Smooth muscle cell (in vitro differentiated cells): ENCODE results near the gene MYO7B. TPM values are rescaled to one million over a fixed set of nuclear protein-coding genes. Genes with fewer than 3 reads are reported as not detected.
A peak's percentile ranks its signal among the peaks of the same experiment; 100 is the strongest.

ENCODE experiments used
- DNase-seq: peaks from one replicate; lab custom pipeline; 2025; ENCODE audit not compliant: unreplicated experiment; lab: John Stamatoyannopoulos, UW
- H2AFZ ChIP-seq: fragments of 200-600 bp; sonication (generic); 2 replicates; pipeline ENCODE4 v1.6.0; 2016; ENCODE audit warnings: antibody characterized with exemption, low read depth, mild to moderate bottlenecking
- H3F3A ChIP-seq: fragments of 200-600 bp; sonication (generic); 2 replicates; pipeline ENCODE4 v1.6.0; 2017; ENCODE audit warnings: antibody characterized with exemption, low read depth
- H3K27ac ChIP-seq: fragments of 200-600 bp; sonication (generic); 2 replicates; pipeline ENCODE4 v1.5.1; 2016; ENCODE audit warnings: low read depth, mild to moderate bottlenecking
- H3K27me3 ChIP-seq: fragments of 200-600 bp; sonication (generic); 2 replicates; pipeline ENCODE4 v1.6.1; 2016; ENCODE audit warnings: low read depth, mild to moderate bottlenecking
- H3K36me3 ChIP-seq: fragments of 200-600 bp; sonication (generic); 2 replicates; pipeline ENCODE4 v1.5.1; 2016; ENCODE audit warnings: low read depth
- H3K4me1 ChIP-seq: fragments of 200-600 bp; sonication (generic); 2 replicates; pipeline ENCODE4 v1.5.1; 2016; ENCODE audit warnings: low read depth
- H3K4me2 ChIP-seq: fragments of 200-600 bp; sonication (generic); 2 replicates; pipeline ENCODE4 v1.6.0; 2016; ENCODE audit warnings: mild to moderate bottlenecking
- H3K4me3 ChIP-seq: fragments of 200-600 bp; sonication (generic); 2 replicates; pipeline ENCODE4 v1.5.1; 2016; ENCODE audit warnings: mild to moderate bottlenecking
- H3K79me2 ChIP-seq: fragments of 200-600 bp; sonication (generic); 2 replicates; pipeline ENCODE4 v1.6.0; 2016; ENCODE audit warnings: low read depth, mild to moderate bottlenecking
- H3K9ac ChIP-seq: fragments of 200-600 bp; sonication (generic); 2 replicates; pipeline ENCODE4 v1.6.0; 2016; ENCODE audit warnings: low read depth
- H3K9me3 ChIP-seq: fragments of 200-600 bp; sonication (generic); replicated peaks from 2 replicates; pipeline ENCODE4 v1.5.1; 2016; ENCODE audit warnings: low read depth
- H4K20me1 ChIP-seq: fragments of 200-600 bp; sonication (generic); 2 replicates; pipeline ENCODE4 v1.6.0; 2016; ENCODE audit warnings: low read depth
- WGBS: methylation state at CpG from one replicate; pipeline ENCODE4 v1.1.7; 2016; ENCODE audit warnings: low lambda C conversion rate; 5-methylcytosine and 5-hydroxymethylcytosine counted together
- polyA plus RNA-seq: library from polyadenylated mRNA; unstranded; fragments of >200 nt; fragmentation: Nextera tagmentation; extraction: Ambion mirVana; gene quantifications from 2 replicates; pipeline ENCODE4 v1.2.1, GENCODE V29; 2016
- total RNA-seq: library from RNA; depleted of rRNA; stranded (reverse); fragments of >200 nt; gene quantifications from 2 replicates; pipeline ENCODE4 v1.2.3, GENCODE V29; 2014
- TF ChIP-seq, protein P1 (sequence below): fragments of 200-600 bp; sonication (generic); IDR thresholded peaks from 2 replicates; pipeline ENCODE4 v1.5.1; 2017; ENCODE audit warnings: borderline replicate concordance, mild to moderate bottlenecking, antibody characterized with exemption; ENCODE audit not compliant: insufficient read depth, poor library complexity, severe bottlenecking

Gene MYO7B
- total and polyA plus RNA-seq, 2 experiments from 2014 or later, result 0.09 to 0.35 TPM

DNA sequence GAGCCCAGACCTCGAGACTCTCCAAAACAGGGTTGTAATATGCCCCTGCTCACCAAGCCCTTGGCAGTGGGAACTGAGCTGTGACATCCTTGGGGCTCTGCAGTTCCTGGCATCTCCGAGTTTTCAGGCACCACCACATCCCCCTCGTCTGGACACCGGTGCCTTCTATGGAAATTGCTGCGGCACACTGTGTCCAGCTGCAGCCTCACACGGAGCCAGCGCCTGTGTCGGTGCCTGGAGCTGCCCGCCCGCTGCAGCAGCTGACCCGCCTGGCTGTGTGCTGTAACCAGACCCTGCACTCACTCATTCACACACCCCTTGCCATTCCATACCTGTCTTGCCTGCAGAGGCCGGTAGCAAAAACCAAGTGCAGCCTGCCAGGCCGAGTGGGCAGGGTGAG is 21.0 kb upstream of the MYO7B start:
- H3K36me3 ChIP-seq, result no peaks in the 10 kb centered on the region
- no peak overlapping the region for H3K27ac ChIP-seq
- H3K4me1 ChIP-seq, result peaks cover 5% of the 10 kb centered on the region
- H3K79me2 ChIP-seq, result peaks cover 97% of the 10 kb centered on the region
- WGBS, result 95% methylated on average over 13 of the region's 13 CpGs
- H4K20me1 ChIP-seq, result peaks cover 100% of the 10 kb centered on the region
- DNase-seq, result no peak
- no peak overlapping the region for H3K4me2 ChIP-seq
- H3K9ac ChIP-seq, result no peak overlapping the region
- no peaks in the 10 kb centered on the region for H3K27me3 ChIP-seq
- TF ChIP-seq, protein P1, sequence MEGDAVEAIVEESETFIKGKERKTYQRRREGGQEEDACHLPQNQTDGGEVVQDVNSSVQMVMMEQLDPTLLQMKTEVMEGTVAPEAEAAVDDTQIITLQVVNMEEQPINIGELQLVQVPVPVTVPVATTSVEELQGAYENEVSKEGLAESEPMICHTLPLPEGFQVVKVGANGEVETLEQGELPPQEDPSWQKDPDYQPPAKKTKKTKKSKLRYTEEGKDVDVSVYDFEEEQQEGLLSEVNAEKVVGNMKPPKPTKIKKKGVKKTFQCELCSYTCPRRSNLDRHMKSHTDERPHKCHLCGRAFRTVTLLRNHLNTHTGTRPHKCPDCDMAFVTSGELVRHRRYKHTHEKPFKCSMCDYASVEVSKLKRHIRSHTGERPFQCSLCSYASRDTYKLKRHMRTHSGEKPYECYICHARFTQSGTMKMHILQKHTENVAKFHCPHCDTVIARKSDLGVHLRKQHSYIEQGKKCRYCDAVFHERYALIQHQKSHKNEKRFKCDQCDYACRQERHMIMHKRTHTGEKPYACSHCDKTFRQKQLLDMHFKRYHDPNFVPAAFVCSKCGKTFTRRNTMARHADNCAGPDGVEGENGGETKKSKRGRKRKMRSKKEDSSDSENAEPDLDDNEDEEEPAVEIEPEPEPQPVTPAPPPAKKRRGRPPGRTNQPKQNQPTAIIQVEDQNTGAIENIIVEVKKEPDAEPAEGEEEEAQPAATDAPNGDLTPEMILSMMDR, result no peak
- no peak overlapping the region for H3K4me3 ChIP-seq
- no peaks in the 10 kb centered on the region for H3F3A ChIP-seq
- H2AFZ ChIP-seq, result no peak overlapping the region
- no peaks in the 10 kb centered on the region for H3K9me3 ChIP-seq

- no peak for DNase-seq
Observed at GRCh38 chr2:127515383-127515915, 20.0 kb upstream of the MYO7B start.

DNA sequence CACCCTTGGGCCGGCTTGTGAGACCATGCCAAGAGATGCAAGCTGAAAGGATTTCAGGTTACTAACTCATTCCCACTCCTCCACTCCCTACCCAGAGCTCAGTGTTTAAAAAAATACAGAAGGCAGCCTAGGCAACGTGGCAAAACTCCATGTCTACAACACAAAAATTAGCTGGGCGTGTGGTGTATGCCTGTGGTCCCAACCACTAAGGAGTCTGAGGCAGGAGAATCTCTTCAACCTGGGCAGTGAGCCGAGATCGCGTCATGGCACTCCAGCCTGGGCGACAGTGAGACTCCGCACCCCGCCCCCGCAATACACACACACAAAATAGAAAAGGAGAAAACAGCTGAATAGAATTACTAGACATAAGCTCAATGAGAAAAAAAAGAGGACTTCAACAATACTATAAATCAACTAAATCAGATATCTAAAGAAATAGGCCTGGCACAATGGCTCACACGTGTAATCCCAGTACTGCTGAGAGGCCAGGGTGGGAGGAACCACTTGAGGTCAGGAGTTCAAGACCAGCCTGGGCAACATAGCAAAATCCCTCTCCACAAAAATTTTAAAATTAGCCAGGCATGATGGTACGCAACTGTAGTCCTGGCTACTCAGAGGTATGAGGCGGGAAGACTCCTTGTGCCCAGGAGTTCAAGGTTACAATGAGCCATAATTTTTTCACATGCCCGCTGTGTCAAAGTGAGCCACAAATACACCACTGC is 19.3 kb upstream of the MYO7B start:
- Histone ChIP-seq H3K9me3 (no peaks in the 10 kb centered on the region), H3K27me3 (no peaks in the 10 kb centered on the region), H3K27ac (peak overlapping the region; percentile 56), H3K36me3 (no peaks in the 10 kb centered on the region), H3K4me1 (peaks cover 5% of the 10 kb centered on the region), H4K20me1 (peaks cover 100% of the 10 kb centered on the region), H3K79me2 (peaks cover 98% of the 10 kb centered on the region), H3F3A (peaks cover 3% of the 10 kb centered on the region), H3K4me3 (no peak overlapping the region), H3K4me2 (peak overlapping the region; percentile 29), H3K9ac (peak overlapping the region; percentile 29), H2AFZ (no peak overlapping the region)
- 93% methylated on average over 14 of the region's 14 CpGs for WGBS
- no peak for DNase-seq
- TF ChIP-seq, protein P1, result no peak

More at GRCh38 chr2:127515383-127515915, 20.0 kb upstream of the MYO7B start:
- 68% methylated on average over 6 of the region's 6 CpGs for WGBS
- Histone ChIP-seq H3K4me3 (no peak overlapping the region), H3K4me2 (peak overlapping the region; percentile 29), H3K27me3 (no peaks in the 10 kb centered on the region), H3K9me3 (no peaks in the 10 kb centered on the region), H2AFZ (no peak overlapping the region), H3K9ac (peak overlapping the region; percentile 29), H3K27ac (peak overlapping the region; percentile 56), H3K4me1 (peaks cover 5% of the 10 kb centered on the region), H3K36me3 (no peaks in the 10 kb centered on the region), H3F3A (peaks cover 3% of the 10 kb centered on the region), H3K79me2 (peaks cover 97% of the 10 kb centered on the region), H4K20me1 (peaks cover 100% of the 10 kb centered on the region)
- TF ChIP-seq, protein P1, result no peak
